GM18508 (cell line): ENCODE measurements around the gene MAP4.

Source experiments
- ATAC-seq: cut with Tn5 transposase; IDR thresholded peaks from one replicate; pipeline ENCODE4 v1.9.1; 2021; ENCODE audit warnings: moderate number of reproducible peaks; ENCODE audit not compliant: insufficient read depth, unreplicated experiment

The MAP4 gene

GRCh38 chr3:47872916-47873315 is 143.3 kb downstream of the MAP4 start:
- ATAC-seq, result no peak

- no peak for ATAC-seq
Observed at GRCh38 chr3:47871389-47871788, 144.8 kb downstream of the MAP4 start.

- ATAC-seq, result no peak
Observed at GRCh38 chr3:47870702-47871260, 145.4 kb downstream of the MAP4 start.

GRCh38 chr3:47870156-47870555 is 146.1 kb downstream of the MAP4 start:
- no peak for ATAC-seq

- ATAC-seq, result no peak
Observed at GRCh38 chr3:47868306-47868705, 147.9 kb downstream of the MAP4 start.

GRCh38 chr3:47867451-47868044 is 148.7 kb downstream of the MAP4 start:
- ATAC-seq, result no peak

GRCh38 chr3:47865192-47865591 is 151.0 kb downstream of the MAP4 start:
- no peak for ATAC-seq

GRCh38 chr3:47863391-47864128 is 152.7 kb downstream of the MAP4 start:
- no peak for ATAC-seq

GRCh38 chr3:47859956-47860605 is 156.1 kb downstream of the MAP4 start:
- no peak for ATAC-seq

- ATAC-seq, result no peak
Observed at GRCh38 chr3:47857151-47857550, 159.1 kb downstream of the MAP4 start.

GRCh38 chr3:47856669-47857068 is 159.5 kb downstream of the MAP4 start:
- ATAC-seq, result no peak

GRCh38 chr3:47855461-47856383 is 160.5 kb downstream of the MAP4 start:
- ATAC-seq, result no peak

- ATAC-seq, result no peak
Observed at GRCh38 chr3:47854720-47855455, 161.3 kb downstream of the MAP4 start.

GRCh38 chr3:47854267-47854666 is 161.9 kb downstream of the MAP4 start:
- no peak for ATAC-seq

- no peak for ATAC-seq
Observed at GRCh38 chr3:47852604-47853602, 163.3 kb downstream of the MAP4 start.

GRCh38 chr3:47851888-47852603 is 164.2 kb downstream of the MAP4 start:
- ATAC-seq, result no peak

GRCh38 chr3:47850564-47851410 is 165.4 kb downstream of the MAP4 start:
- no peak for ATAC-seq
